ENCODE results near the gene PHLPP2.

Gene PHLPP2, protein sequence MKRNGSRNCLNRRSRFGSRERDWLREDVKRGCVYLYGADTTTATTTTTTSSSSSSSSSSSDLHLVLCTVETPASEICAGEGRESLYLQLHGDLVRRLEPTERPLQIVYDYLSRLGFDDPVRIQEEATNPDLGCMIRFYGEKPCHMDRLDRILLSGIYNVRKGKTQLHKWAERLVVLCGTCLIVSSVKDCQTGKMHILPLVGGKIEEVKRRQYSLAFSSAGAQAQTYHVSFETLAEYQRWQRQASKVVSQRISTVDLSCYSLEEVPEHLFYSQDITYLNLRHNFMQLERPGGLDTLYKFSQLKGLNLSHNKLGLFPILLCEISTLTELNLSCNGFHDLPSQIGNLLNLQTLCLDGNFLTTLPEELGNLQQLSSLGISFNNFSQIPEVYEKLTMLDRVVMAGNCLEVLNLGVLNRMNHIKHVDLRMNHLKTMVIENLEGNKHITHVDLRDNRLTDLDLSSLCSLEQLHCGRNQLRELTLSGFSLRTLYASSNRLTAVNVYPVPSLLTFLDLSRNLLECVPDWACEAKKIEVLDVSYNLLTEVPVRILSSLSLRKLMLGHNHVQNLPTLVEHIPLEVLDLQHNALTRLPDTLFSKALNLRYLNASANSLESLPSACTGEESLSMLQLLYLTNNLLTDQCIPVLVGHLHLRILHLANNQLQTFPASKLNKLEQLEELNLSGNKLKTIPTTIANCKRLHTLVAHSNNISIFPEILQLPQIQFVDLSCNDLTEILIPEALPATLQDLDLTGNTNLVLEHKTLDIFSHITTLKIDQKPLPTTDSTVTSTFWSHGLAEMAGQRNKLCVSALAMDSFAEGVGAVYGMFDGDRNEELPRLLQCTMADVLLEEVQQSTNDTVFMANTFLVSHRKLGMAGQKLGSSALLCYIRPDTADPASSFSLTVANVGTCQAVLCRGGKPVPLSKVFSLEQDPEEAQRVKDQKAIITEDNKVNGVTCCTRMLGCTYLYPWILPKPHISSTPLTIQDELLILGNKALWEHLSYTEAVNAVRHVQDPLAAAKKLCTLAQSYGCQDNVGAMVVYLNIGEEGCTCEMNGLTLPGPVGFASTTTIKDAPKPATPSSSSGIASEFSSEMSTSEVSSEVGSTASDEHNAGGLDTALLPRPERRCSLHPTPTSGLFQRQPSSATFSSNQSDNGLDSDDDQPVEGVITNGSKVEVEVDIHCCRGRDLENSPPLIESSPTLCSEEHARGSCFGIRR (N-terminal part only)

DNA sequence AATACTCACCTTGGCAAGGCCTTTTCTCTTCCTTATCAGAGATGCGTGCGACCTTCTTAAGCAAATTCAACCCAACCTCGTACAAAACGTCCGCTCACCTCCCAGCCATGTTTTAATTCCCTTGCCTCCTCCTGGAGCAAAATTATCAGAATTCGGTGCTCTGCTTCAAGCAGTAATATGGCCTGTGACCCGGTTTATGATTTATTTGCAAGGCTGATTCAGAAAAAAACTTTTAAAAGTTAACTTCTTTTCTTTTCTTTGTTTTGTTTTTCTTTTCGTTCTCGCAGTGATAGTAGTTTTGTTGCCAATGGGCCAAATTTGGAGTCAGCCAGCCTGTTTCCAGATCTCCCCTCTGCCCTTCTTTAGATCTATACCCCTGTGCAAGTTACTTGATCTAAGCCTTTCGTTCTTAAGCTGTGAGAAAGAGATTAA is at the start of gene PHLPP2:
PHLPP2 (minus strand) TSS at position 382 of the 432 bp plus-strand sequence. CDS start 9,906 bp downstream, outside the sequence.
- DNase-seq (ENCODE audit: low read depth in 2 of 3, low spot score in 2 of 3) = no peak

DNA sequence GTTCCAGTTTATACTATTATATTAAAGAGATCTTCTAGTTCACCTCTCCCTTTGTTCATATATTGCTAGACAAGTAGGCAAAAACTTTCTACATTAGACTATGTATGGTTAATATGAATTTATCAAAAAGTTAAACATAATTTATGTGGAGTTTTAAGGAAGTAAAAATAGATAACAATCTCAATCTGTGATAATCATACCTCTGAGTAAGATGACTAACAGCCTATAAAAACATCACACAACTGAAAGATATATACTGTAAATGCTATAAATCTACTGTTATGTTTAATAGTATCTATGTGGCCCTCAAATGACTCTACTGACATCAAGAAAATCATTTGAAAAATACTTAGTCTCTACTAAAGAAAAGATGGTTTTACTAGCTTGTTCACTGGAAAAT is 47.1 kb upstream of the PHLPP2 start:
- DNase-seq (ENCODE audit: low read depth in 2 of 3, low spot score in 2 of 3) = no peak

DNA sequence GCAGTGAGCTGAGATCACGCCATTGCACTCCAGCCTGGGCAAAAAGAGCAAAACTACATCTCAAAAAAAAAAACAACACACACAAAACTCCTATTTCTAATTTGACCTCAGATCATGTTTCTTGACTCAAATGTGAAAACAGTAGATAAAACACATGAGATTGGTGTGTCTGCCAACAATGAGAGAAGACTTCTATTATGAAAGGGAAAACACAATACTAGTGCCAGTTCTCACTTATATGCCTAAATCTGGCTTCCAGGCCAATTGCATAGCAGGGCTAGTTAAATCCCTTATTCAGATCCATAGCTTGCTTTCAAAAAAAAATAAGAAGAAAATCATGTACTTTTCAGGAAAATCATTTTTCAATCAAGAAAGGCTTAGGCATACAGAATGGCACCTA is 44.7 kb upstream of the PHLPP2 start:
- DNase-seq (ENCODE audit: low read depth in 2 of 3, low spot score in 2 of 3) = no peak

DNA sequence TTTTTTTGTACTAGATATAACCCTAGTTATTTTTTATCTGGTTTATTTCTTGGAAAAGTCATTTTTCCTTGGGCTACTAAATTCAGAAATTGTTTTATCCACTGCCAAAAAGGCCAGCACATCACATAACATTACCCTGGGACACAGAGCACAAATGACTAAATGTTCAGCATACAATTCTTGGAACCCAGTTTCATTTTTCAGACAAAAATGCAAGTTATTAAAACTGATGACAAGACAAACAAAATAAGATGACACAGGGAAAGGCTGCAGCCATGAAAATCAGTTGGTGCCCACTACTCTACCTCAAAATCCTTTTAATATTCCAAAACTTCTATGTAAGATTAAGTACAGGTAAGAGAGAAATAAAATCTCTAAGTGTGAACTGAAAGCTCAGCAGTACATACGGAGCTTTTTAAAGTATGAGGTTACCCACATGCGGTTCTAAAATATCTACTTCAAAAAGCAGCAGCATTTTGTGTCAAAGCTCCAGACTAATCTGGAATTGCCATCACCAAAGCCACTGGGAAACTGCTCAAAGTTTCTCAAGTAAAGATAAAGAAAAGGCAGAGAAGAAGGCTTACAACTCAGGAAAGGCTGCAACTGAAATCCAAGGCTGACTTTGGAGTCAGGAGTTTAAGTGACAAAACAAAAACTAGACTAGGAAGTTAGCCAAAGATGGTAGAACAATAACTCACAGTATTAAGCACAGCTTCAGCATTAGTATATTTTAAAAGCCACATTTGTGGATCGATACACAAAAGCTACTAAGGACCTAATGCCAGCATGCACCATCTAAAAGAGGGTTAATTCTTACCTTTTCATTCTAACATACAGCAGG is 42.8 kb upstream of the PHLPP2 start:
- DNase-seq (ENCODE audit: low read depth in 2 of 3, low spot score in 2 of 3) = no peak

DNA sequence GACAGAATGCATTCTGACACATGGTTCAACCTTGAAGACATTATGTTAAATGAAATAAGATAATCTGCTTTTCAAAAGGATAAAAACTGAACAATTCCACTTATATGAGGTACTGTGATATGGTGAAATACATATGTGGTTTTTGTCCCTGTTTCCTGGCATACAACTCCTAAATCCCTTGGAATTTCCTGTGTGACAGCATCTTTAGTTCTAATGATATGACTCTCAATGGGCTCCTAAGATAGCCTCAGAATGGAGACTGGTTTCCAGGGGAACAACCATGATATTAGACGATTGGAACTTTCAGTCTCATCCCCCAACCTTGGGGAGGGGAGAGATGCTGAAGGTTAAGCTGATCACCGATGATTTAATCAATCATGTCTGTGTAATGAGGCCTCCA is 37.7 kb upstream of the PHLPP2 start:
- no peak for DNase-seq (ENCODE audit: low read depth in 2 of 3, low spot score in 2 of 3)

DNA sequence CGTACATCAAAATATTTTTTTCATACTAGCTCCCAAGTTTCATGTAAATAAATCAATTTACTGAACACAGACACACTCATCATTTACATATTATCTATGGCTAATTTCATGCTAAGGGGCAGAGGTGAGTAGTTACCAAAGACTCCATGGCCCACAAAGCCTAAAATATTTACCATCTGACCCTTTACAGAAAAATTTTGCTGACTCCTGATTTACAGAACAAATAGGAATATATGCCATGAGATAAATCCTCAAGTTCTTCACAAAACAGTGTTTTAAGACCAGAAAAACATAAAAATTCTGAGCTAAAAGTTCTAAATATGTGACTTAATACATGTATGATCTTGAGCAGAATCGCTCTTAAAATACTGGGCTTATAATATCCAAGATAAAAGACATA is 36.6 kb upstream of the PHLPP2 start:
- DNase-seq (ENCODE audit: low read depth in 2 of 3, low spot score in 2 of 3) = no peak

DNA sequence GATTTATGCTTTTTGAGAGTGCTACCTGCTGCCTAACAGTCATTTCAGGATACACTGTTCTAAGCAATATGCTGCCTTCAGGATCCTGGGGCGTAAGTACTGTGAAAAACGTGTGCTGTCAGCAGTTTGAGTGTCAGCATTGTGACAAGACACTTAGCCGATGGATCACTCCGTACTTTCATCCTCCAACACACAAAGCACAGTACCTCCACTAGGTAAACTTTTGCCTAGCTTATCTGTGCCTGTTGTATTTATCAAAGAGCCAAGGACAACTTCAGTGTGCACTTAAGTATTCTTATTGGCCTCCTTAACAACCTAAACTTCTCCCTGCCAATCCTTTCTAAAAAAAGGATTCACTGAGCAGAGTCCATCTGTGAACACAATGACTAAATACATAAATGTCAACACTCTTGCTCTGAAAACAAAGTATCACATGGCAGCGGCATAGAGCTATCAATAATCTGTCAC is 33.8 kb upstream of the PHLPP2 start:
- DNase-seq (ENCODE audit: low read depth in 2 of 3, low spot score in 2 of 3) = no peak

DNA sequence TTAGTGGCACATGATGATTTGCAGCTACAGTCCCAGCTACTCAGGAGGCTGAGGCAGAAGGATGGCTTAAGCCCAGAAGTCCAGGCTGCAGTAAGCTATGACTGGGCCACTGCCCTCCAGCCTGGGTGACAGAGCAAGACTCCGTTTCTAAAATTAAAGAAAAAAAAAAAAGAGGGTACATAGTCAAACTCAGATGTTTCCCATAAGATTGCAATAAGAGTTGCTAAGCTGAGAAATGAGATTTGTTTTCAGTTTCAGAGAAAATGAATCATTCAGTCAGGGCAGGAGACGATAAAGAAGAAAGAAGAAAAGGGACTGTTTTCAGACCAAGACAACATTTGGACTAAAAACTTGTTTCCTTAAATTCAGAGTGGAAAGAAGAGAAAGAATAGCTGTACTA is 30.2 kb upstream of the PHLPP2 start:
- DNase-seq (ENCODE audit: low read depth in 2 of 3, low spot score in 2 of 3) = no peak

DNA sequence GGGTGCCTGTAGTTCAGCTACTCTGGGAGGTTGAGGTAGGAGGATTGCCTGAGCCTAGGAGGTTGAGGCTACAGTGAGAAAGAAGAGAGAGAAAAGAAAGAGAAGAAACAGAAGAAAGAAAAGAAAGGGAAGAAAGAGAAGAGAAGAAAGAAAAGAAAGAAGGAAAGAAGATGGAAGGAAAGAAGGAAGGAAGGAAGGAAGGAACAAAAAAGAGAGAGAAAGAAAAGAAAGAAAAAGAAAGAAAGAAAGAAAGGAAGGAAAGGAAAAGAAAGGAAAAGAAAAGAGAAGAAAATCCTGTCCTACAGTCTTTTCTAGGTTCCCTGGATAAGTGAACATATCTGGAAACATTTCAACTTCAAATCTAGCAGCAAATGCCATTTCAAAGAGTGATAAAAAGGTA is 29.6 kb upstream of the PHLPP2 start:
- no peak for DNase-seq (ENCODE audit: low read depth in 2 of 3, low spot score in 2 of 3)

DNA sequence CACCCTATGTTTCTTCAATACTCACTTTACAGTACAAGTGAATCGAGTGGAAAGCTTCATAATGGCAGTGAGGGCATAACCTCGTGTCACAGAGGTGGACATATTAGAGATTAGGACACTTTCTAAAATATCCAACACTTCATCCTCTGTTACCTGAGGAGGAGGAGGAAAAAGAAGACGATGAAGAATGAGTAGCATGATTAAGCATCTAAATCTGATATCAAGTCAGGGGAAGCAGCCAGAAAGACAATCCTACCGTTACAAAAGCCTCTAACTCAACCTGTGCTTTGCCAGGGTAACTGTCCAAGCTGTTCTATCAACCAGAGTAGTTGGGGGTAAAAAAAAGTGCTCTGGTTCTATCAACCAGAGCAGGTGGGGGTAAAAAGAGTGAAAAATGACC is 23.7 kb upstream of the PHLPP2 start:
- DNase-seq (ENCODE audit: low read depth in 2 of 3, low spot score in 2 of 3) = no peak

DNA sequence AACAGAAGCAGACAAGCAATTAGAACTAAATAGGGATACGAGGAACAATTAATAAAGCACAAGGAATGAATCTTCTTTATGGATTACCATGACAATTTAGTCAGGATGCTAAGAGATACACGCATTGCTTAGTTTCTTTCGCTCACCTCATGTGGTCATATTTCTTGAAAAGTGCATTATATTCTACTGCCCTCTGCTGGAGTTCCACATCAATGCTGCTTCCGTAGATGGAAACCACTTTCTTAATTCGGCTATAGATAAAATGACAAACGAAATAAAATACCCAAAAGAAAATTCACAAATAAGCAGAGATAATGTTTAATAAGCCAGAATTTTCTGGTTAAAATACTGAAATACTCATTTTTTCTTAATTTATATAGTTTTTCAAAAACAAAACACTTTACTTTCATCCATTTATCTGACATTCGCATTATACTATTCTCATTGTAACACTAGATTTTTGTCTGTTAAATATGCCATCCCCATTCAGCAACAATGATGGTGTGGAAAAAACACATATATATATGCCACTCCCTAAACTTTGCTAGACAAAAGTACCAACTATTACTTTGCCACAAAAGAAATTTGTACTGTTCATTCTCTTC is 22.0 kb upstream of the PHLPP2 start:
- no peak for DNase-seq (ENCODE audit: low read depth in 2 of 3, low spot score in 2 of 3)

DNA sequence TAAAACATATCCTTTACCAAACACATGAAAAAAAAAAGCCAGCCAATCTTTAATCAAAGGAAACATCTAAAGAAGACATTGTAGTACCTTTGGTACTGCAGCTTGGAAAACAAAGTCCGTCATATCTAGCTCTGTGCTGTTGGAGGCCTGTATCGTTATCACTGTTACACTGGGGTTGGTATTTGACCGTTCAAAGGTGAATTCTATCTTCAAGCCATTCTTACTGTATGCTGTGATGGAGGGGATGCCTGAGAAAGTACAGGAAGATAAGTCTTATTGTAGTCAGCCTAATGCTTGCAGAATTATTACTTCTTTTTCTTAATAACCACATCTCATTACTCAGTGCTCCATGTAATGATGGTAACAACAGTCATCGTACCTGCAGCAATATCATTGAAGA is 14.4 kb upstream of the PHLPP2 start:
- no peak for DNase-seq (ENCODE audit: low read depth in 2 of 3, low spot score in 2 of 3)

DNA sequence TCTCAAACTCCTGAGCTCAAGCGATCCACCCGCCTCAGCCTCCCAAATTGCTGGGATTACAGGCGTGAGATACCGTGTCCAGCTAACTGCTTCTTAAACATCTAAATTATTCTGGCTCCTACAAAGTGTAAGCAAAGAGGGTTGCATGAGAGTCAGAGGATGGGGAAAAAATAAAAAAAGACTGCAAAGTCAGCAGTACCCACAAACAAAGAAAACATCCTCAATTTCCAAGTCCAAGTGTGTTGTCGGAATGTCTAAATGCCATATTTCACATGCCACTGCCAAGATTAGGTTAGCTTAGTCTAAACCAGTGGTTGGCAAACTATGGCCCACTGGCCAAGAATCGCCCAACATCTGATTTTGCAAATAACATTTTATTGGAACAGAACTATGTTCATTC is 13.0 kb upstream of the PHLPP2 start:
- no peak for DNase-seq (ENCODE audit: low read depth in 2 of 3, low spot score in 2 of 3)

DNA sequence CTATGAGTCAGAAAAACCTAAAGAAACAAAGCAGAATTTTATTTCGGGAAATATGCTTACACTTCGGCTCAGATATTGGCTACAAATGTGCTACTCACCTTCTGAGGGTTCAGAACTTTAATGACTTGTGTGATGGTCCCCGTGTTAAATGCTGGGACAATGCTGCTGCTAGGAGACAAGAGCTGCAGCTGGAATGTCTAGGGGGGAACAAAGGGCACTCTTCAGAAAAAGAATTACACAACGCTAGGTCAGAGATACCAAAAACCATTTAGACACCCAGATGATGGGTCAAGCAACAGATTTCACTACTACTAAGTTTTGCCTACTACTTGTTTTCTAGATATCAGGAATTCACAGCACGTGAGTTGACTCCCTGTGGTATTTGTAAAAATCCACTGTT is 10.0 kb upstream of the PHLPP2 start:
- DNase-seq (ENCODE audit: low read depth in 2 of 3, low spot score in 2 of 3) = no peak

DNA sequence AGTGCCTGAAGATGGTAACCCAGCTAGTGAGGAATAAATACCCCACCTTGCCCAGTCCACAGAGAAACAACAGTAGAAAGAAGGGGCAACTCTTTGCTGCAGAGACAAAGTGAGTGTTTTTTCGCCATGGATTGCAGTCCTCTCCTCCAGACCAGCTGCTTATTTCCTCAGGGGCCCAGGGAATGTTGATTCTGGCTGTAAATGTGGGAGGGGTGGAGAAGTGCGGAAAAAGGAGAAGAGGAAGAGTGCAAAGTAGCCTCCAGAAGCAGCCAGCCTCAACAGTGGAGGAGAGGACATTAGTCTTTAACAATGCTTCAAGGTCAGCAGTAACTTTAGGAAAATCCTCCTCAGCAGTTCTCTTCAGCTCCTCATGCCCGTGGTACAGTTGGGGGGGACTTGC is 8.1 kb upstream of the PHLPP2 start:
- no peak for DNase-seq (ENCODE audit: low read depth in 2 of 3, low spot score in 2 of 3)

DNA sequence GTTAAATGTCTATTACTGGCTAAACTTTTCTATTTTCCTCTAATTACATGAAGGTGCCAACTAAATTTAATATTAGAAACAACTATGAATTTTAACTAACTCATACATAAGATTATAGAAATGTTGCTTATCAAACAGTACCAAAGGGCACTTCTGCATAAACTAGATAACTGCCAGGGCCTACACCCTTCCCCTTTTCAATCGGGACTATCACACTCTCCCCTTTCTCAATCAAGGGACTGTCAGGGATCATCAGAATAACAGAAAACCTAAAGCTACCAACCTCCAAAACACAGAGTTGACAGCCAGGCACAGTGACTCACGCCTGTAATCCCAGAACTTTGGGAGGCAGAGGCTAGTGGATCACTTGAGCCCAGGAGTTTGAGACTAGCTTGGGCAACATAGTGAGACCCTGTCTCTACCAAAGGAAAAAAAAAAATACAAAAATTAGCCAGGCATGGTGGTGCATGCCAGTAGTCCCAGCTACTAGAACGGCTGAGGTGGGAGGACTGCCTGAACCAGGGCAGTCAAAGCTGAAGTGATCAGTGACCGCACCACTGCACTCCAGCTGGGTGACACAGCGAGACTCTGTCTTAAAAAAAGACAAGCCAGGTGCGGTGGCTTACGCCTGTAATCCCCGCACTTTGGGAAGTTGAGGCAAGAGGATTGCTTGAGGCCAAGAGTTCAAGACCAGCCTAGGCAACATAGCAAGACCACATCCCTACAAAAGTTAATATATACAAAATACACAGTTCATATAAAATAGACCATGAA is 3.2 kb upstream of the PHLPP2 start:
- DNase-seq (ENCODE audit: low read depth in 2 of 3, low spot score in 2 of 3) = no peak

DNA sequence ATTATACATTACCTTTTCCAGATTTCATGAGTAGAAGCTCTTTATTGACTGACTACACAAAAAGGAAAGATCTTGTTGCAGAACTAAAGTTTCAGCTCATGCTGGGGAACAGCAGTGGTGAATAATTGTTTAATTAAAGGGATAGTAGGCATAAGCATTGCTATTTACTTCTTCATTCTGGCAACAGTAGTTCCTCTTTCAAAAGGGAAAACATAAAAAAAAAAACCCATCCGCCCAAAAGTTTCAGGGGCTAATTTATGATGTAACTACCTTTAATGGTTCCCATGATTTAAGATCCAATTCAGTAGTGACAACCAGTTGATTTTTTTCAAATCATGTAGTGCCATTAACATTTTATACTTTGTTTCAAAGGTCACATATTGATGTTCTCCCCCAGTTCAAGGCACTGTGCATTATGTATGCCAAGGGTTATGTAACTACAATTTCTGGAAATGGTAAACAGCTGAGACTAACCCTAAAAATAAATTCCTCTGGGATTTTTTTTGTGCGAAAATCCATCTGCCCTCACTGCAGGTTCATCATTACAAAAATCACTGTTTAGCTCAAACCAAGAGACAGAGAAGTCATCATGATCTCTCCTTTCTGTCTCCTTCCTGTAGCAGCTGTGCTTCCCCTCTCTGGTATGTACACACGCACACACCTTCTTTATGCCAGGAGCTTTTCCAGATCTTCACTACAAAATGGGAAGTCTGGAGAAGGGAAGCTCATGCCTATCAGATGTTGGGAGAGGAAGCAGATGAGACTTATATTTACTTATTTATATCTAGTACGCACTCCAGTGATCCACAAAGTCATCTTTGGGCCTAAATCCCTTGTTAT is 2.2 kb upstream of the PHLPP2 start:
- DNase-seq (ENCODE audit: low read depth in 2 of 3, low spot score in 2 of 3) = no peak

DNA sequence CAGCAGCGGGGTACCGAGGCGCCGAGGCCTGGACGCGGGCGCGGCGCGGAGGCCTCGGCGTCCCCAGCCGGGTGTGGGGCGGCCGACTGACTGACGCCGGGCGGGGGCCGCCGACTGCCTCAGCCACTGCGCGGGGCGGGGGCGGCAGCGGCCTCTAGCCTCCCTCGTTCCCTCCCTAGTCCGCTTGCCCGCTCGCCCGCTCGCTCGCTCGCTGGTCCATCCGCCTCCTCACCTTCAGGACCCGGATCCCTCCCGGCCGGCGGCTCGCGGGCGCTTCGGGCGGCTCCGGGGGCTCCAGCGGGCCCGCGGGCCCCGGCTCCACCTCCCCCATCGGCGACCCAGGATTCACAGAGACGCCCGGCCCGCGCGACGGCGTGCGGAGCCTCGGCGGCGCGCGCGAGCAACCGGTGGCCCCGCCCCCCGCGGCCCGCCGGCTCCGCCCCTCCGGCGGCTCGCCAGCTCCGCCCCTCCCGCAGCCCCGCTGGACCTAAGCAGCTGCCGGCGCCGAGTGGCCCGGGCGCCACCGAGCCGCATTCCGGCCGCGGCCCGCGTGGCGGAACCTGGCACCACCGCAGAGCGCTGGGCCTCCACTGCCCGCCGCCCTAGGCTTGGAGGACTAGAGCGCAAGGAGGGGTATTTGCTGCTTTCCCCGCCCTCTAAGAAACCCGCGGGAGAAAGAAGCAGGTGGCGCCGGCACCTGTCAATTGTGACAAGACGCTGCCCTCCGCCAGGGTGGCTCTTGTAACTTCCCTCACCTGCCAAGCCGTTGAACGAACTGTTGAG is 773 bp downstream of the PHLPP2 start:
- DNase-seq (ENCODE audit: low read depth in 2 of 3, low spot score in 2 of 3) = peak; percentile 58 to 68 (median 63)

Measured in activated CD8-positive, alpha-beta memory T cell treated with anti-CD3 and anti-CD28 coated beads for 48 hours (primary cell).